Glutamatergic neuron (in vitro differentiated cells): ENCODE data around the gene ATRN. TPM values are rescaled to one million over a fixed set of nuclear protein-coding genes. Genes with fewer than 3 reads are reported as not detected.

Source experiments
- DNase-seq: peaks from one replicate; pipeline ENCODE4 v3.0.0; 2022
- H3K27ac Mint-ChIP-seq: one replicate; pipeline ENCODE4 v1.8.0; 2020; ENCODE audit warnings: mild to moderate bottlenecking, mixed read lengths, inconsistent platforms; ENCODE audit not compliant: unreplicated experiment
- H3K27me3 Mint-ChIP-seq: one replicate; pipeline ENCODE4 v1.8.0; 2020; ENCODE audit warnings: mild to moderate bottlenecking, moderate library complexity, mixed read lengths, inconsistent platforms; ENCODE audit not compliant: unreplicated experiment
- H3K36me3 Mint-ChIP-seq: one replicate; pipeline ENCODE4 v1.8.0; 2020; ENCODE audit warnings: mild to moderate bottlenecking, mixed read lengths, inconsistent platforms; ENCODE audit not compliant: unreplicated experiment
- H3K4me1 Mint-ChIP-seq: one replicate; pipeline ENCODE4 v1.8.0; 2020; ENCODE audit warnings: mild to moderate bottlenecking, low read depth, mixed read lengths, inconsistent platforms; ENCODE audit not compliant: unreplicated experiment
- H3K4me3 Mint-ChIP-seq: one replicate; pipeline ENCODE4 v1.8.0; 2020; ENCODE audit warnings: mild to moderate bottlenecking, mixed read lengths, inconsistent platforms; ENCODE audit not compliant: unreplicated experiment
- H3K9me3 Mint-ChIP-seq: one replicate; pipeline ENCODE4 v1.8.0; 2020; ENCODE audit warnings: mild to moderate bottlenecking, moderate library complexity, mixed read lengths, inconsistent platforms; ENCODE audit not compliant: unreplicated experiment
- CTCF ChIP-seq: fragments of 200-600 bp; sonication (generic); IDR thresholded peaks from one replicate; pipeline ENCODE4 v1.5.0; 2021; ENCODE audit not compliant: partially characterized antibody, unreplicated experiment
- total RNA-seq: library from RNA; stranded (reverse); fragmentation: NEBNext Ultra II Directional; extraction: Animal tissue kit (Norgen Biotek cat#: 25700); gene quantifications from one replicate; pipeline ENCODE4 v1.2.1, GENCODE V29; 2021; ENCODE audit not compliant: unreplicated experiment

The ATRN gene
- total RNA-seq, 1 donor from 2014 or later = 31.1 TPM

GRCh38 chr20:3681352-3681930 lies 210.6 kb downstream of the ATRN start:
- H3K9me3 Mint-ChIP-seq = peaks cover 8% of the 10 kb centered on the region
- peaks cover 19% of the 10 kb centered on the region for H3K27me3 Mint-ChIP-seq
- no peak for TF ChIP-seq CTCF
- H3K27ac Mint-ChIP-seq = no peak overlapping the region
- DNase-seq = no peak
- H3K4me1 Mint-ChIP-seq = peaks cover 5% of the 10 kb centered on the region
- no peaks in the 10 kb centered on the region for H3K36me3 Mint-ChIP-seq
- peak overlapping the region; percentile 61 for H3K4me3 Mint-ChIP-seq

DNA sequence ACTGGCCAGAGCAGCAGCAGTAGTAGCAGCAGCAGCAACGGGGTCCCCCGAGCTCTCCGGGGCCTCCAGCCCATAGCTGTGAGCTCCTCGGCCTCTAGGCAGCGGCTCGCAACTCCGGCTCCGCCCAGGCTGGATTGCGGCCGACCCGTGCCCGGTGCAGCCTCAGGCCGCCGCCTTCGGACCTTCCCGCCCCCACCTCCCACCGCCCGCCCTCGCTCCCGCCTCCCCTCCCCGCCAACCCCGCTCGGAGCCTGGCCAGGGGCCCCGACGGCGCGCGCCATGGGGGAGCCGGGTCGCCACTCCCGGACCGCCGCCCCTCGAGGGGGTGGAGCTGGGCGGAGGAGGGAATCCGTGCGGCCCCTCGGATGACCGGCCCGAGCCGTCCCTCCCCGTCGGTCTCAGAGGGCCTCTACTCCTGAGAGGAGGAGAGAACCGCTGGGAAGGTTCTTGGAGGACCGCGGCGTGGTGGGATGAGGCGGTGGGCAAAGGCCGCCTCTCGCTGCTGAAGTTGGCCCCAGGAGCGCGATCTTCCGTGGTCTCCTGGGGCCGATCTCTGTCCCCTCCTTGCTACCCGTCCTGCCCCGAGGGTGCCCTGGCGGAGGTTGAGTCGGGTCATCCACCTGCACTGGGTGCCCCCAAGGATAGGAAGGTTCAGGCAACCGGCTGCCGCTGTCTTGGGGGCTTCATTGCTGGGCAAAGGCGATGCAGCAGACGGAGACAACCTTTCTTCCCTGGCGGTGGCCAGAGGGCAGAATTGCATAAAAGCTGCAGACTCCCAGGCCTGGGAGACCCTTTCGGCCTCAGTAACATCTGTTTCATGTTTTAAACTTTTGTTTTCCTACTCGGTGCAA lies 211.3 kb downstream of the ATRN start, which contains the start of gene ADAM33:
Gene ADAM33, minus strand, starts transcription at position 80 of the 851 bp plus-strand sequence. Its CDS starts 6 bp downstream, at position 74.
- Mint-ChIP-seq H3K9me3 (peaks cover 8% of the 10 kb centered on the region), H3K27me3 (peaks cover 21% of the 10 kb centered on the region), H3K4me3 (peak within 1 kb of the TSS; percentile 61), H3K36me3 (no peaks in the 10 kb centered on the region), H3K27ac (no peak within 1 kb of the TSS), H3K4me1 (peaks cover 4% of the 10 kb centered on the region)
- DNase-seq = peak; percentile 62
- no peak for TF ChIP-seq CTCF

DNA sequence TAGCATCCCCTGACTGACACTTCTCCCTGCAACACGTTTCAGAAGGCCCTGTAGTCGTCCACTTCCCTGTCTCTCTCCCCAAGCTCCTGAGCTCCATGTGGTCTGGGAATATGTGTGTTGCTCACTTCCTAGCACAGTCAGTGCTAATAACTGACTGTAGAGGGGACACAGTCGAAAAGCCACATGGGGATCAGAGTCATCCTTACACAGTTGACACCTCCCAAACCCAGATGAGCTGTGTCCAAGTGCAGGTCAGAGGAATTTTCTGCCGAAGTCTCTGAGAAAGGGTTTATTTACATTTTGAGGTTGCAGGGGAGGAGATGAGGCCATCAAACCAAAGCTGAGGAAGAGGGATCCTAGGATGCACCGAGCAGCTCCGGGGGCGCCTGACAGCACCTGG lies 214.5 kb downstream of the ATRN start:
- Mint-ChIP-seq H3K4me3 (no peak overlapping the region), H3K27ac (no peak overlapping the region), H3K27me3 (peaks cover 14% of the 10 kb centered on the region), H3K4me1 (peaks cover 2% of the 10 kb centered on the region), H3K9me3 (peaks cover 7% of the 10 kb centered on the region), H3K36me3 (no peaks in the 10 kb centered on the region)
- TF ChIP-seq CTCF = no peak
- no peak for DNase-seq

GRCh38 chr20:3686421-3686820 lies 215.6 kb downstream of the ATRN start:
- Mint-ChIP-seq H3K27ac (no peak overlapping the region), H3K4me1 (peaks cover 2% of the 10 kb centered on the region), H3K9me3 (peaks cover 7% of the 10 kb centered on the region), H3K27me3 (peaks cover 13% of the 10 kb centered on the region), H3K4me3 (no peak overlapping the region), H3K36me3 (no peaks in the 10 kb centered on the region)
- no peak for DNase-seq
- TF ChIP-seq CTCF = no peak

GRCh38 chr20:3686867-3687321 lies 216.1 kb downstream of the ATRN start:
- Mint-ChIP-seq H3K4me1 (peaks cover 2% of the 10 kb centered on the region), H3K4me3 (no peak overlapping the region), H3K9me3 (peaks cover 7% of the 10 kb centered on the region), H3K36me3 (no peaks in the 10 kb centered on the region), H3K27ac (no peak overlapping the region), H3K27me3 (peaks cover 13% of the 10 kb centered on the region)
- no peak for TF ChIP-seq CTCF
- no peak for DNase-seq
